ENCODE data around the gene TRIP6.
"Not testable (repeated sequence)": the region's sequence is repeated elsewhere in the genome, so short reads cannot be mapped to it uniquely, and the experiment has no call there.

TRIP6 gene

GRCh38 chr7:100891568-100892247, 24.5 kb downstream of the TRIP6 start:
- DNase-seq (ENCODE audit: low spot score), result peak; percentile 86

GRCh38 chr7:100892364-100893317, 25.5 kb downstream of the TRIP6 start:
- no peak for DNase-seq (ENCODE audit: low spot score)

- no peak for DNase-seq (ENCODE audit: low spot score)
These were observed 26.2 kb downstream of the TRIP6 start for GRCh38 chr7:100893318-100893895.

- DNase-seq (ENCODE audit: low spot score), result no peak
These were observed 26.9 kb downstream of the TRIP6 start for GRCh38 chr7:100893910-100894721.

GRCh38 chr7:100894860-100895700, 27.9 kb downstream of the TRIP6 start:
- DNase-seq (ENCODE audit: low spot score), result peak; percentile 22

GRCh38 chr7:100895701-100895955, 28.4 kb downstream of the TRIP6 start, which contains the start of gene ACHE:
Gene ACHE, minus strand, starts transcription at chr7:100895888. Its CDS starts 1,656 bp downstream, at chr7:100894232.
- no peak for DNase-seq (ENCODE audit: low spot score)

- peak; percentile 6 for DNase-seq (ENCODE audit: low spot score)
These were observed 29.0 kb downstream of the TRIP6 start for GRCh38 chr7:100895956-100896731.

GRCh38 chr7:100896732-100897608, 29.8 kb downstream of the TRIP6 start:
- DNase-seq (ENCODE audit: low spot score), result peak; percentile 17

- no peak for DNase-seq (ENCODE audit: low spot score)
These were observed 30.7 kb downstream of the TRIP6 start for GRCh38 chr7:100897772-100898454.

GRCh38 chr7:100899432-100899831, 32.2 kb downstream of the TRIP6 start:
- DNase-seq (ENCODE audit: low spot score), result no peak

GRCh38 chr7:100900978-100901377, 33.8 kb downstream of the TRIP6 start:
- no peak for DNase-seq (ENCODE audit: low spot score)

GRCh38 chr7:100901921-100902332, 34.7 kb downstream of the TRIP6 start:
- DNase-seq (ENCODE audit: low spot score), result no peak

GRCh38 chr7:100902638-100903037, 35.5 kb downstream of the TRIP6 start:
- no peak for DNase-seq (ENCODE audit: low spot score)

- no peak for DNase-seq (ENCODE audit: low spot score)
These were observed 41.3 kb downstream of the TRIP6 start for GRCh38 chr7:100908512-100908911.

- not testable (repeated sequence) for DNase-seq (ENCODE audit: low spot score)
These were observed 43.3 kb downstream of the TRIP6 start for GRCh38 chr7:100910443-100910842.

GRCh38 chr7:100911484-100911883, 44.3 kb downstream of the TRIP6 start:
- DNase-seq (ENCODE audit: low spot score), result no peak

GRCh38 chr7:100914208-100914878, 47.2 kb downstream of the TRIP6 start:
- peak; percentile 21 for DNase-seq (ENCODE audit: low spot score)

- peak; percentile 85 for DNase-seq (ENCODE audit: low spot score)
These were observed 47.8 kb downstream of the TRIP6 start for GRCh38 chr7:100914879-100915447.

Measured in kidney tubule cell (primary cell).